HepG2 (cell line): ENCODE results near the gene PET117. TPM values are rescaled to one million over a fixed set of nuclear protein-coding genes. Genes with fewer than 3 reads are reported as not detected.
"Not testable (repeated sequence)": the region's sequence is repeated elsewhere in the genome, so short reads cannot be mapped to it uniquely, and the experiment has no call there.

Experiments
- ATAC-seq: fragments of 200-7000 bp; cut with Tn5 transposase; 3 replicates; pipeline ENCODE4 v1.9.1; 2020; ENCODE audit warnings: mild to moderate bottlenecking, moderate library complexity
- BruUV-seq: library from RNA; stranded (reverse); fragments of 400-500 nt; replicated peaks from 2 replicates; lab custom pipeline; 2021; lab: Mats Ljungman, UMichigan
- CTCF ChIA-PET: fragments of 300-600 bp; formaldehyde crosslinking; extraction: SDS; loops from one replicate; lab custom pipeline; 2021; ENCODE audit warnings: low total read pairs, inconsistent platforms, low intra/inter-chr PET ratio; lab: Yijun Ruan, JAX
- POLR2A ChIA-PET: fragments of 350-600 bp; sonication (Branson Sonifier 250); formaldehyde crosslinking; loops from one replicate; lab custom pipeline; 2020; ENCODE audit warnings: antibody characterized with exemption, inconsistent platforms; lab: Yijun Ruan, JAX
- DNase-seq: peaks from one replicate; pipeline ENCODE4 v3.0.0-alpha.2; 2015; ENCODE audit warnings: low spot score
- FAIRE-seq: peaks from 3 replicates; lab custom pipeline; 2011; peaks lifted over from hg19 to GRCh38; lab: Jason Lieb, UNC
- H2AFZ ChIP-seq: one replicate; pipeline ENCODE4 v1.6.1; 2011; ENCODE audit warnings: low read length, inconsistent platforms
- H3K27ac ChIP-seq: fragments of 300-600 bp; 3 replicates; pipeline ENCODE4 v1.8.0; 2011; ENCODE audit warnings: mixed run types, mild to moderate bottlenecking, mixed read lengths, low read length, inconsistent platforms; ENCODE audit not compliant: insufficient read depth; ENCODE audit errors: extremely low read length
- H3K27me3 ChIP-seq, 2 experiments: fragments of 200-600 bp in 1 of 2; 2 replicates in 1 of 2; 3 replicates in 1 of 2; pipeline versions ENCODE4 v1.6.0 to v1.8.0; 2011; ENCODE audit warnings: low read length in 2 of 2, mild to moderate bottlenecking in 2 of 2, moderate library complexity in 2 of 2, inconsistent platforms in 1 of 2; ENCODE audit not compliant: insufficient read depth in 2 of 2, control insufficient read depth in 1 of 2
- H3K36me3 ChIP-seq, 2 experiments: fragments of 200-600 bp in 1 of 2; replicated peaks in 1 of 2; 2 replicates in 1 of 2; 3 replicates in 1 of 2; pipeline versions ENCODE4 v1.5.1 to v1.8.0; 2011; ENCODE audit warnings: low read length in 2 of 2, inconsistent platforms in 1 of 2; ENCODE audit not compliant: insufficient read depth in 2 of 2, control insufficient read depth in 1 of 2
- H3K4me1 ChIP-seq: 2 replicates; pipeline ENCODE4 v1.5.1; 2012; ENCODE audit warnings: low read length, inconsistent platforms; ENCODE audit not compliant: insufficient read depth
- H3K4me2 ChIP-seq: 2 replicates; pipeline ENCODE4 v1.6.0; 2011; ENCODE audit warnings: low read depth, low read length, inconsistent platforms
- H3K4me3 ChIP-seq, 3 experiments: fragments of 200-600 bp in 1 of 3; sonication (generic), shearing (Covaris generic) in 1 of 3; replicated peaks in 1 of 3; 2 replicates each; pipeline ENCODE4 v1.5.1; 2011 to 2016; ENCODE audit warnings: low read length in 3 of 3, inconsistent platforms in 2 of 3, low read depth in 2 of 3, mild to moderate bottlenecking in 2 of 3, control low read depth in 1 of 3, mixed read lengths in 1 of 3; ENCODE audit not compliant: insufficient read depth in 1 of 3
- H3K79me2 ChIP-seq: one replicate; pipeline ENCODE4 v1.6.1; 2011; ENCODE audit warnings: low read length, inconsistent platforms; ENCODE audit not compliant: insufficient read depth
- H3K9ac ChIP-seq: 2 replicates; pipeline ENCODE4 v1.6.0; 2011; ENCODE audit warnings: mild to moderate bottlenecking, low read depth, low read length, inconsistent platforms; ENCODE audit not compliant: insufficient read depth
- H3K9me3 ChIP-seq: 2 replicates; pipeline ENCODE4 v1.5.1; 2012; ENCODE audit warnings: mild to moderate bottlenecking, low read length
- H4K20me1 ChIP-seq: 2 replicates; pipeline ENCODE4 v1.6.0; 2011; ENCODE audit warnings: inconsistent platforms, mild to moderate bottlenecking, low read length, moderate library complexity; ENCODE audit not compliant: insufficient read depth
- KAT8 ChIP-seq: IDR thresholded peaks from 2 replicates; pipeline ENCODE4 v1.6.1; 2016; ENCODE audit warnings: missing genetic modification reagents, missing compliant biosample characterization
- MEIS2 ChIP-seq: sonication (generic); formaldehyde crosslinking; IDR thresholded peaks from 2 replicates; pipeline ENCODE4 v1.9.0; 2021; ENCODE audit warnings: mild to moderate bottlenecking, missing genetic modification reagents
- RBFOX2 ChIP-seq: fragments of 200-400 bp; formaldehyde crosslinking; IDR thresholded peaks from 2 replicates; pipeline ENCODE4 v1.6.1; 2017; ENCODE audit warnings: low read depth, mild to moderate bottlenecking, low read length
- STAG1 ChIP-seq: sonication (generic); formaldehyde crosslinking; IDR thresholded peaks from 2 replicates; pipeline ENCODE4 v1.4.0; 2020; ENCODE audit warnings: missing genetic modification reagents
- ZNF138 ChIP-seq: sonication (generic); formaldehyde crosslinking; IDR thresholded peaks from 2 replicates; pipeline ENCODE4 v1.5.0; 2020; ENCODE audit warnings: mild to moderate bottlenecking, low read depth, missing genetic modification reagents
- ZNF484 ChIP-seq: sonication (generic); formaldehyde crosslinking; IDR thresholded peaks from 2 replicates; pipeline ENCODE4 v1.5.1; 2020; ENCODE audit warnings: mild to moderate bottlenecking, low read depth, missing genetic modification reagents, borderline replicate concordance
- ZNF766 ChIP-seq: sonication (generic); formaldehyde crosslinking; IDR thresholded peaks from 2 replicates; pipeline ENCODE4 v1.5.0; 2020; ENCODE audit warnings: missing genetic modification reagents, borderline replicate concordance
- WGBS: methylation state at CpG from one replicate; pipeline ENCODE4 v1.1.6; 2017; ENCODE audit warnings: low lambda C conversion rate; 5-methylcytosine and 5-hydroxymethylcytosine counted together
- in situ Hi-C: cut with HindIII; loops from 2 replicates; pipeline ENCODE4 v1.10.0; 2017; ENCODE audit warnings: low pct_unique_long_range_greater_than_20kb; ENCODE audit not compliant: extremely low pct_ligation_motif_present
- intact Hi-C: fragments of 100-400 bp; cut with micrococcal nuclease; formaldehyde crosslinking; loops from one replicate; pipeline ENCODE4 v1.10.0; 2022; ENCODE audit not compliant: unreplicated experiment
- polyA plus RNA-seq, 8 experiments: library from polyadenylated mRNA; depleted of rRNA in 3 of 8; stranded (reverse) in 7 of 8; unstranded in 1 of 8; fragments of >200 nt; fragmentation: Illumina TruSeq in 4 of 8; extraction: Trizol in 4 of 8; gene quantifications; 2 replicates each; pipeline versions ENCODE4 v1.2.1 to v1.2.3, GENCODE V29; 2011 to 2016; ENCODE audit warnings: low read depth in 4 of 8, missing spikeins in 1 of 8, mixed read lengths in 1 of 8; ENCODE audit not compliant: insufficient read depth in 1 of 8
- total RNA-seq, 5 experiments: library from RNA; depleted of rRNA; stranded (reverse); fragments of >200 nt; fragmentation: Illumina TruSeq; extraction: Trizol; gene quantifications; 2 replicates each; pipeline ENCODE4 v1.2.3, GENCODE V29; 2016; ENCODE audit warnings: low read depth in 1 of 5

The PET117 gene
- total and polyA plus RNA-seq, 2 of the 13 experiments (the other 11 are each of a cell fraction or from before 2014, with no cell fraction given): 22.2 to 48.2 TPM

DNA sequence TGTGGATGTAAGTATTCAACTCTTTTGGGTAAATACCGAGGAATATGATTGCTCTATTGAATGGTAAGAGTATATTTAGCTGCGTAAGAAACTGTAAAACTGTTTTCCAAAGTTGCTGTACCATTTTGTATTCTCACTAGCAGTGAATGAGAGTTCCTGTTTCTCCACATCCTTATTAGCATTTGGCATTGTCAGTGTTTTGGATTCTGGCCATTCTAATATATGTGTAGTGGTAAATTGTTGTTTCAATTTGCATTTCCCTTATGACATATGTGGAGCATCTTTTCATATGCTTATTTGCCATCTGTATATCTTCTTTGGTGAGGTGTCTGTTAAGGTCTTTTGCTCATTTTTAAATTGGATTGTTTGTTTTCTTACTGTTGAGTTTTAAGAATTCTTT lies 29.3 kb upstream of the PET117 start:
- no peaks in the 10 kb centered on the region for H3K36me3 ChIP-seq
- no peak overlapping the region for H3K9ac ChIP-seq
- POLR2A ChIA-PET: no interaction called here
- FAIRE-seq: no peak
- no peaks in the 10 kb centered on the region for H3K79me2 ChIP-seq
- CTCF ChIA-PET: no interaction called here
- no peaks in the 10 kb centered on the region for H4K20me1 ChIP-seq
- WGBS: 24% methylated on average over 2 of the region's 2 CpGs
- in situ Hi-C loops (no loop called here), intact Hi-C loops (no loop called here)
- no peak overlapping the region for H3K27ac ChIP-seq
- H3K4me2 ChIP-seq: no peak overlapping the region
- H3K9me3 ChIP-seq: no peaks in the 10 kb centered on the region
- H3K4me1 ChIP-seq: peaks cover 7% of the 10 kb centered on the region; the same call in 1 of the 2 replicates
- no peak overlapping the region for H2AFZ ChIP-seq
- TF ChIP-seq ZNF138 (CRISPR knock-in tag): no peak
- TF ChIP-seq MEIS2 (CRISPR knock-in tag): no peak
- no peak for TF ChIP-seq KAT8 (CRISPR knock-in tag)
- no peak for TF ChIP-seq STAG1
- TF ChIP-seq ZNF484 (CRISPR knock-in tag): no peak
- no peak for TF ChIP-seq RBFOX2
- no peak for TF ChIP-seq ZNF766 (CRISPR knock-in tag)
- DNase-seq: no peak
- no peak overlapping the region for H3K4me3 ChIP-seq
- 0 out of 5 replicates have a peak, but pooled peaks cover 0 to 4% of the 10 kb centered on the region in 2 experiments for H3K27me3 ChIP-seq
- BruUV-seq: no TSS peak
- no peak for ATAC-seq

- CTCF ChIA-PET, H3K4me2 ChIP-seq, ATAC-seq, intact Hi-C loops, H3K36me3 ChIP-seq, H3K4me3 ChIP-seq, H3K9me3 ChIP-seq, BruUV-seq, POLR2A ChIA-PET, H3K4me1 ChIP-seq, H2AFZ ChIP-seq, FAIRE-seq, H3K27me3 ChIP-seq, in situ Hi-C loops, H3K27ac ChIP-seq, H4K20me1 ChIP-seq, DNase-seq, H3K9ac ChIP-seq, H3K79me2 ChIP-seq: not testable (repeated sequence)
- WGBS: 71% methylated on average over 1 of the region's 1 CpG
These were observed 9.1 kb upstream of the PET117 start for GRCh38 chr20:18128574-18128973.
